HepG2 (cell line): ENCODE data around the gene CHID1. TPM values are rescaled to one million over a fixed set of nuclear protein-coding genes. Genes with fewer than 3 reads are reported as not detected.
A peak's percentile ranks its signal among the peaks of the same experiment; 100 is the strongest.

ENCODE experiments used
- ATF7-NPFF ChIP-seq: sonication (generic); formaldehyde crosslinking; IDR thresholded peaks from 2 replicates; pipeline ENCODE4 v1.8.1; 2023; ENCODE audit warnings: mild to moderate bottlenecking, low read depth, missing genetic modification reagents, moderate library complexity
- CSRNP1 ChIP-seq: sonication (generic); formaldehyde crosslinking; IDR thresholded peaks from 2 replicates; pipeline ENCODE4 v1.8.1; 2023; ENCODE audit warnings: mild to moderate bottlenecking, missing genetic modification reagents
- GMEB1 ChIP-seq: sonication (generic); formaldehyde crosslinking; IDR thresholded peaks from 2 replicates; pipeline ENCODE4 v1.5.1; 2020; ENCODE audit warnings: missing genetic modification reagents, mild to moderate bottlenecking, borderline replicate concordance
- KDM2A ChIP-seq: sonication (generic); formaldehyde crosslinking; IDR thresholded peaks from 2 replicates; pipeline ENCODE4 v1.4.0; 2020; ENCODE audit warnings: low read depth, missing genetic modification reagents, borderline replicate concordance
- MIER3 ChIP-seq: IDR thresholded peaks from 2 replicates; pipeline ENCODE4 v1.6.1; 2016; ENCODE audit warnings: missing compliant biosample characterization, borderline replicate concordance
- RORA ChIP-seq: sonication (generic); formaldehyde crosslinking; IDR thresholded peaks from 2 replicates; pipeline ENCODE4 v1.5.0; 2020; ENCODE audit warnings: mild to moderate bottlenecking, missing genetic modification reagents, moderate library complexity
- ZNF281 ChIP-seq: sonication (generic); formaldehyde crosslinking; IDR thresholded peaks from 2 replicates; pipeline ENCODE4 v1.4.0; 2020; ENCODE audit warnings: missing genetic modification reagents, borderline replicate concordance
- ZNF337 ChIP-seq: sonication (generic); formaldehyde crosslinking; IDR thresholded peaks from 2 replicates; pipeline ENCODE4 v1.5.1; 2020; ENCODE audit warnings: missing genetic modification reagents, low read depth, mild to moderate bottlenecking, borderline replicate concordance
- ZNF546 ChIP-seq: sonication (generic); formaldehyde crosslinking; conservative IDR thresholded peaks from 2 replicates; pipeline ENCODE4 v1.8.1; 2023; ENCODE audit warnings: mild to moderate bottlenecking, missing genetic modification reagents
- ZNF570 ChIP-seq: sonication (generic); formaldehyde crosslinking; IDR thresholded peaks from 2 replicates; pipeline ENCODE4 v1.4.0; 2020; ENCODE audit warnings: mild to moderate bottlenecking, missing genetic modification reagents, borderline replicate concordance
- ZNF674 ChIP-seq: sonication (generic); formaldehyde crosslinking; IDR thresholded peaks from 2 replicates; pipeline ENCODE4 v1.5.0; 2020; ENCODE audit warnings: low read depth, mild to moderate bottlenecking, missing genetic modification reagents
- ZNF713 ChIP-seq: sonication (generic); formaldehyde crosslinking; IDR thresholded peaks from 2 replicates; pipeline ENCODE4 v1.4.0; 2020; ENCODE audit warnings: mild to moderate bottlenecking, missing genetic modification reagents
- ZNF777 ChIP-seq: sonication (generic); formaldehyde crosslinking; IDR thresholded peaks from 2 replicates; pipeline ENCODE4 v1.4.0; 2020; ENCODE audit warnings: missing genetic modification reagents
- polyA plus RNA-seq, 8 experiments: library from polyadenylated mRNA; depleted of rRNA in 3 of 8; stranded (reverse) in 7 of 8; unstranded in 1 of 8; fragments of >200 nt; fragmentation: Illumina TruSeq in 4 of 8; extraction: Trizol in 4 of 8; gene quantifications; 2 replicates each; pipeline versions ENCODE4 v1.2.1 to v1.2.3, GENCODE V29; 2011 to 2016; ENCODE audit warnings: low read depth in 4 of 8, missing spikeins in 1 of 8, mixed read lengths in 1 of 8; ENCODE audit not compliant: insufficient read depth in 1 of 8
- total RNA-seq, 5 experiments: library from RNA; depleted of rRNA; stranded (reverse); fragments of >200 nt; fragmentation: Illumina TruSeq; extraction: Trizol; gene quantifications; 2 replicates each; pipeline ENCODE4 v1.2.3, GENCODE V29; 2016; ENCODE audit warnings: low read depth in 1 of 5
- TF ChIP-seq, protein P1 (sequence below): sonication (generic); formaldehyde crosslinking; IDR thresholded peaks from 2 replicates; pipeline ENCODE4 v1.4.0; 2020; ENCODE audit warnings: missing genetic modification reagents
- TF ChIP-seq, protein P2 (sequence below): sonication (generic); formaldehyde crosslinking; conservative IDR thresholded peaks from 2 replicates; pipeline ENCODE4 v1.8.1; 2023; ENCODE audit warnings: missing genetic modification reagents
- TF ChIP-seq, protein P3 (sequence below): sonication (generic); formaldehyde crosslinking; IDR thresholded peaks from 2 replicates; pipeline ENCODE4 v1.8.1; 2022; ENCODE audit warnings: mild to moderate bottlenecking, missing genetic modification reagents

The CHID1 gene
- total and polyA plus RNA-seq, 2 of the 13 experiments (the other 11 are each of a cell fraction or from before 2014, with no cell fraction given): 65.1 to 93.6 TPM

- no peak for TF ChIP-seq ZNF570
- no peak for TF ChIP-seq ZNF337 (CRISPR knock-in tag)
- TF ChIP-seq, protein P1, sequence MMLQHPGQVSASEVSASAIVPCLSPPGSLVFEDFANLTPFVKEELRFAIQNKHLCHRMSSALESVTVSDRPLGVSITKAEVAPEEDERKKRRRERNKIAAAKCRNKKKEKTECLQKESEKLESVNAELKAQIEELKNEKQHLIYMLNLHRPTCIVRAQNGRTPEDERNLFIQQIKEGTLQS (CRISPR knock-in tag): no peak
- TF ChIP-seq, protein P2, sequence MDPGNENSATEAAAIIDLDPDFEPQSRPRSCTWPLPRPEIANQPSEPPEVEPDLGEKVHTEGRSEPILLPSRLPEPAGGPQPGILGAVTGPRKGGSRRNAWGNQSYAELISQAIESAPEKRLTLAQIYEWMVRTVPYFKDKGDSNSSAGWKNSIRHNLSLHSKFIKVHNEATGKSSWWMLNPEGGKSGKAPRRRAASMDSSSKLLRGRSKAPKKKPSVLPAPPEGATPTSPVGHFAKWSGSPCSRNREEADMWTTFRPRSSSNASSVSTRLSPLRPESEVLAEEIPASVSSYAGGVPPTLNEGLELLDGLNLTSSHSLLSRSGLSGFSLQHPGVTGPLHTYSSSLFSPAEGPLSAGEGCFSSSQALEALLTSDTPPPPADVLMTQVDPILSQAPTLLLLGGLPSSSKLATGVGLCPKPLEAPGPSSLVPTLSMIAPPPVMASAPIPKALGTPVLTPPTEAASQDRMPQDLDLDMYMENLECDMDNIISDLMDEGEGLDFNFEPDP (CRISPR knock-in tag): no peak
- no peak for TF ChIP-seq CSRNP1 (CRISPR knock-in tag)
- peak; percentile 76 for TF ChIP-seq KDM2A (CRISPR knock-in tag)
- peak; percentile 47; the same call in 1 of the 2 replicates for TF ChIP-seq ZNF777 (CRISPR knock-in tag)
- no peak for TF ChIP-seq ZNF674 (CRISPR knock-in tag)
- TF ChIP-seq, protein P3, sequence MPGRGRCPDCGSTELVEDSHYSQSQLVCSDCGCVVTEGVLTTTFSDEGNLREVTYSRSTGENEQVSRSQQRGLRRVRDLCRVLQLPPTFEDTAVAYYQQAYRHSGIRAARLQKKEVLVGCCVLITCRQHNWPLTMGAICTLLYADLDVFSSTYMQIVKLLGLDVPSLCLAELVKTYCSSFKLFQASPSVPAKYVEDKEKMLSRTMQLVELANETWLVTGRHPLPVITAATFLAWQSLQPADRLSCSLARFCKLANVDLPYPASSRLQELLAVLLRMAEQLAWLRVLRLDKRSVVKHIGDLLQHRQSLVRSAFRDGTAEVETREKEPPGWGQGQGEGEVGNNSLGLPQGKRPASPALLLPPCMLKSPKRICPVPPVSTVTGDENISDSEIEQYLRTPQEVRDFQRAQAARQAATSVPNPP: no peak
- TF ChIP-seq GMEB1 (CRISPR knock-in tag): 0 out of 2 replicates have a peak, but pooled peaks have one; percentile 11
- TF ChIP-seq ZNF546 (CRISPR knock-in tag): no peak
- TF ChIP-seq MIER3 (CRISPR knock-in tag): peak; percentile 35; the same call in 1 of the 2 replicates
- TF ChIP-seq ZNF713 (CRISPR knock-in tag): no peak
- TF ChIP-seq RORA: no peak
- 0 out of 2 replicates have a peak, but pooled peaks have one; percentile 86 for TF ChIP-seq ATF7-NPFF
- TF ChIP-seq ZNF281 (CRISPR knock-in tag): peak; percentile 47; the same call in 1 of the 2 replicates
Measured at GRCh38 chr11:827146-827896, 83.3 kb downstream of the CHID1 start (continued).
